K562 (cell line): ENCODE data around the gene TM9SF4. TPM values are rescaled to one million over a fixed set of nuclear protein-coding genes. Genes with fewer than 3 reads are reported as not detected.
A peak's percentile ranks its signal among the peaks of the same experiment; 100 is the strongest.

Source experiments
- ARHGAP35 ChIP-seq: fragments of 450-650 bp; IDR thresholded peaks from 2 replicates; pipeline ENCODE4 v1.6.1; 2018; ENCODE audit not compliant: partially characterized antibody
- CHD1 ChIP-seq: fragments of 200-600 bp; sonication (generic); IDR thresholded peaks from one replicate; pipeline ENCODE4 v1.6.1; 2012; ENCODE audit warnings: mild to moderate bottlenecking, moderate library complexity, low read length, inconsistent platforms
- KLF1 ChIP-seq: fragments of 450-650 bp; IDR thresholded peaks from 2 replicates; pipeline ENCODE4 v1.6.1; 2016; ENCODE audit warnings: missing genetic modification characterization, missing compliant biosample characterization
- MCM5 ChIP-seq: fragments of 450-650 bp; IDR thresholded peaks from 2 replicates; pipeline ENCODE4 v1.6.1; 2016; ENCODE audit warnings: low read depth
- MEF2D ChIP-seq: conservative IDR thresholded peaks from 2 replicates; pipeline ENCODE4 v1.6.1; 2016; ENCODE audit warnings: low read depth, missing genetic modification characterization, missing compliant biosample characterization
- PBX2 ChIP-seq, 2 experiments: IDR thresholded peaks in 1 of 2; conservative IDR thresholded peaks in 1 of 2; 2 replicates each; pipeline ENCODE4 v1.6.1; 2016; ENCODE audit warnings: low read depth in 2 of 2, mild to moderate bottlenecking in 1 of 2, missing compliant biosample characterization in 1 of 2, missing genetic modification characterization in 1 of 2, moderate library complexity in 1 of 2
- PHF20 ChIP-seq: fragments of 450-650 bp; IDR thresholded peaks from 2 replicates; pipeline ENCODE4 v1.6.1; 2018; ENCODE audit not compliant: partially characterized antibody
- PURB ChIP-seq: sonication (generic); formaldehyde crosslinking; IDR thresholded peaks from 2 replicates; pipeline ENCODE4 v1.9.0; 2021; ENCODE audit warnings: low read depth, mild to moderate bottlenecking, missing genetic modification reagents
- RCOR1 ChIP-seq, 2 experiments: IDR thresholded peaks; 2 replicates each; pipeline ENCODE4 v1.6.1; 2012; ENCODE audit warnings: low read depth in 2 of 2, low read length in 2 of 2, borderline replicate concordance in 1 of 2, improper control_type of control experiment in 1 of 2
- SRSF1 ChIP-seq: fragments of 200-400 bp; formaldehyde crosslinking; IDR thresholded peaks from 2 replicates; pipeline ENCODE4 v1.6.1; 2017; ENCODE audit warnings: mild to moderate bottlenecking, low read depth, low read length, moderate library complexity
- ZBTB9 ChIP-seq: fragments of 450-650 bp; formaldehyde crosslinking; IDR thresholded peaks from 2 replicates; pipeline ENCODE4 v1.4.0; 2020; ENCODE audit warnings: mild to moderate bottlenecking, moderate library complexity
- ZFP30 ChIP-seq: fragments of 250-450 bp; sonication (Bioruptor Pico); IDR thresholded peaks from 2 replicates; pipeline ENCODE4 v1.8.0; 2022; ENCODE audit warnings: moderate library complexity, mild to moderate bottlenecking, inconsistent platforms, borderline replicate concordance
- ZHX1 ChIP-seq: fragments of 150-350 bp; conservative IDR thresholded peaks from 2 replicates; pipeline ENCODE4 v1.6.1; 2014; ENCODE audit warnings: low read length
- ZNF695 ChIP-seq: fragments of 450-650 bp; formaldehyde crosslinking; IDR thresholded peaks from 2 replicates; pipeline ENCODE4 v1.4.0; 2020; ENCODE audit warnings: mild to moderate bottlenecking, moderate library complexity
- ZNF77 ChIP-seq: fragments of 250-450 bp; sonication (Bioruptor Pico); IDR thresholded peaks from 2 replicates; pipeline ENCODE4 v1.5.0; 2020
- polyA plus RNA-seq, 8 experiments: library from polyadenylated mRNA; depleted of rRNA in 4 of 8; stranded (reverse) in 5 of 8; unstranded in 3 of 8; fragments of >200 nt; fragmentation: Nextera tagmentation in 2 of 8; fragmentation: Illumina TruSeq in 1 of 8; extraction: Ambion mirVana in 2 of 8; extraction: Trizol in 1 of 8; gene quantifications; 2 replicates each; pipeline versions ENCODE4 v1.2.1 to v1.2.3, GENCODE V29; 2011 to 2014; ENCODE audit warnings: inconsistent platforms in 1 of 8, missing spikeins in 1 of 8
- total RNA-seq, 7 experiments: library from RNA; depleted of rRNA in 6 of 7; stranded (reverse); fragments of >200 nt in 6 of 7; fragmentation: Illumina TruSeq in 2 of 7; extraction: Trizol in 2 of 7; gene quantifications; 2 replicates each; pipeline versions ENCODE4 v1.2.1 to v1.2.3, GENCODE V29; 2011 to 2021; ENCODE audit warnings: low replicate concordance in 1 of 7

Gene TM9SF4
- total and polyA plus RNA-seq, 9 of the 15 experiments (the other 6 are each of a cell fraction or from before 2014, with no cell fraction given): 14.5 to 46.3 (median 26.9) TPM

- TF ChIP-seq ZHX1 (no peak), ZBTB9 (CRISPR knock-in tag) (peak; percentile 66; the same call in 1 of the 2 replicates), SRSF1 (no peak), PHF20 (peak; percentile 72), ZNF695 (CRISPR knock-in tag) (0 out of 2 replicates have a peak, but pooled peaks have one; percentile 7), PBX2 (CRISPR knock-in tag; IDR thresholded peaks at IDR 0.05; ENCODE audit: low read depth) (no peak), PBX2 (tag; conservative IDR thresholded peaks at IDR 0.05; ENCODE audit: low read depth) (no peak), CHD1 (peak; percentile 57), MEF2D (tag) (no peak), ZFP30 (CRISPR knock-in tag) (0 out of 2 replicates have a peak, but pooled peaks have one; percentile 16), ARHGAP35 (no peak), RCOR1 (IDR thresholded peaks at IDR 0.05; ENCODE audit: borderline replicate concordance in 1 of 2, low read depth in 2 of 2, low read length in 2 of 2) (0 out of 4 replicates have a peak, but pooled peaks of 1 of the 2 experiments have one; percentile 35), MCM5 (no peak), KLF1 (tag) (no peak), PURB (CRISPR knock-in tag) (no peak), ZNF77 (CRISPR knock-in tag) (no peak)
Observed at GRCh38 chr20:32207626-32208498, 98.3 kb downstream of the TM9SF4 start, which contains the start of the genes PLAGL2 and POFUT1 (continued).
